Sigmoid colon (tissue), 7 donors: Measurements from ENCODE around the gene CPNE6. TPM values are rescaled to one million over a fixed set of nuclear protein-coding genes. Genes with fewer than 3 reads are reported as not detected.

ENCODE experiments used
- DNase-seq: peaks from one replicate; pipeline ENCODE4 v3.0.0-alpha.2; 2019
- H3K27ac ChIP-seq, 4 donors: fragments of 200-600 bp; sonication (generic); one replicate each; pipeline ENCODE4 v1.5.1; 2016 to 2019; ENCODE audit warnings: mild to moderate bottlenecking in 1 of 4
- H3K27me3 ChIP-seq, 3 donors: fragments of 200-600 bp; sonication (generic); one replicate each; pipeline ENCODE4 v1.5.1; 2019; ENCODE audit warnings: mild to moderate bottlenecking in 1 of 3
- H3K36me3 ChIP-seq, 4 donors: fragments of 200-600 bp; sonication (generic); one replicate each; pipeline ENCODE4 v1.5.1; 2016 to 2019
- H3K4me1 ChIP-seq, 4 donors: fragments of 200-600 bp; sonication (generic); one replicate each; pipeline ENCODE4 v1.5.1; 2017 to 2019
- H3K4me3 ChIP-seq, 4 donors: fragments of 200-600 bp; sonication (generic); one replicate each; pipeline ENCODE4 v1.5.1; 2017 to 2019; ENCODE audit warnings: mild to moderate bottlenecking in 2 of 4, moderate library complexity in 1 of 4
- H3K9me3 ChIP-seq, 4 donors: fragments of 200-600 bp in 3 of 4; sonication (generic) in 3 of 4; one replicate each; pipeline versions ENCODE4 v1.5.1 to v1.6.1; 2013 to 2019
- EP300 ChIP-seq, 4 donors: sonication (generic); formaldehyde crosslinking; IDR thresholded peaks; one replicate each; pipeline ENCODE4 v1.6.1; 2017; ENCODE audit warnings: antibody characterized with exemption in 4 of 4
- POLR2A ChIP-seq, 2 donors: fragments of 450-650 bp; IDR thresholded peaks; one replicate each; pipeline ENCODE4 v1.6.1; 2016; ENCODE audit warnings: antibody characterized with exemption in 2 of 2, mild to moderate bottlenecking in 2 of 2, moderate library complexity in 2 of 2
- POLR2AphosphoS5 ChIP-seq, 4 donors: sonication (generic); formaldehyde crosslinking; IDR thresholded peaks; one replicate each; pipeline ENCODE4 v1.6.1; 2017; ENCODE audit warnings: antibody characterized with exemption in 4 of 4
- WGBS, 2 donors: extraction: QIAGEN DNeasy Blood & Tissue Kit; methylation state at CpG; one replicate each; pipeline ENCODE4 v1.1.7; 2013; 5-methylcytosine and 5-hydroxymethylcytosine counted together
- intact Hi-C: fragments of 100-400 bp; cut with DNase I; formaldehyde crosslinking; loops from one replicate; pipeline ENCODE4 v1.15.1; 2023
- polyA plus RNA-seq, 3 donors: library from polyadenylated mRNA; stranded (reverse); fragments of 200-250 nt; gene quantifications; one replicate each; pipeline ENCODE4 v1.2.3, GENCODE V29; 2013
- total RNA-seq, 4 donors: library from RNA; depleted of rRNA; stranded (reverse); fragments of >200 nt; gene quantifications; one replicate each; pipeline ENCODE4 v1.1.0, GENCODE V29; 2016
- TF ChIP-seq, protein P1 (sequence below), 4 experiments: fragments of 450-650 bp in 3 of 4; fragments of 200-600 bp in 1 of 4; IDR thresholded peaks; one replicate each; pipeline ENCODE4 v1.5.1; 2016 to 2019; ENCODE audit warnings: antibody characterized with exemption in 4 of 4, mild to moderate bottlenecking in 3 of 4, moderate library complexity in 2 of 4
- donor health status: healthy with polysubstance abuse.
- donor health status: Bipolar disorder and iron deficiency.
- donor health status: healthy.

CPNE6 gene
- total and polyA plus RNA-seq, 7 donors, result 0.42 to 3.3 (median 2.3) TPM; not detected in 3

DNA sequence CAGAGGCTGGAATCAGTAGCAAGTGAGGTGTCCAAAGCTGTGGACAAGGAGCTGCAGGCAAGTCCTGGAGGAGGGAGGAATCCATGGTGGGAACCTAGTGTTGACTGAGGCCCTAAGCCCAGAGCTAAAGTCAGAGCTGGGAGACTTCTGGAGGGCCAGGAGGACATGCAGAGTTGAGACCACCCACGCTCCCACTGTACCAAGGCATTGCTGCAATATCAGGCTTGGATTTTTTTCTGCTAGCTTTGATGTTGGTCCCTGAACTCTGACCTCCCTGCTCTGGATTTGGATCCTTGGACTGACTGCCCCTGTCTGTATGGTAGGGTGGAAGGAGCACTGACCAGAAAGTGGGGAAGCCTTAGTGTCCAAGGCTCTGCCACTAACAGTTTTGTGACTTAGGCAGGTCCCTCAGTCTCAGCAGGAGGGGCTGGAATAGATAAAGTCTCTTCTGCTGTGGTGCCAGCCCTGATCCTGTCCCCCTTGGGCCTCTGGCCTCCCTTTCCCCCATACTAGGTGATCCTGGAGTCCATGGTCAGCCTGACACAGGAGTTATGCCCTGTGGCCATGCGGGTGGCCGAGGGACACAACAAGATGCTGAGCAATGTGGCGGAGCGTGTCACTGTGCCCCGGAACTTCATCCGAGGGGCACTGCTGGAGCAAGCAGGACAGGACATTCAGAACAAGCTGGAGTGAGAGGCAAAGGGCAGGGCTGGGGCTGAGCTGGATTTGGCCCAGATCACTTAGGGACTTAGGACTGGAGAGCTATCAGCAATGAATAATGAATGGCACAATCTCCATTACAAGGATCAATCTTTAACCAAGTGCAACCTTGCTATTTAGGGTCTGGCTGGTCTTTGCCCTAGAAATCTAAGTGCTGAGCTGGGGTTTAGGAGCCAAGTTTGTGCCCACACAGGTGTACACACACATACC is 10.1 kb upstream of the CPNE6 start:
- no peaks in the 10 kb centered on the region for H3K9me3 ChIP-seq
- intact Hi-C loops, result no loop called here

DNA sequence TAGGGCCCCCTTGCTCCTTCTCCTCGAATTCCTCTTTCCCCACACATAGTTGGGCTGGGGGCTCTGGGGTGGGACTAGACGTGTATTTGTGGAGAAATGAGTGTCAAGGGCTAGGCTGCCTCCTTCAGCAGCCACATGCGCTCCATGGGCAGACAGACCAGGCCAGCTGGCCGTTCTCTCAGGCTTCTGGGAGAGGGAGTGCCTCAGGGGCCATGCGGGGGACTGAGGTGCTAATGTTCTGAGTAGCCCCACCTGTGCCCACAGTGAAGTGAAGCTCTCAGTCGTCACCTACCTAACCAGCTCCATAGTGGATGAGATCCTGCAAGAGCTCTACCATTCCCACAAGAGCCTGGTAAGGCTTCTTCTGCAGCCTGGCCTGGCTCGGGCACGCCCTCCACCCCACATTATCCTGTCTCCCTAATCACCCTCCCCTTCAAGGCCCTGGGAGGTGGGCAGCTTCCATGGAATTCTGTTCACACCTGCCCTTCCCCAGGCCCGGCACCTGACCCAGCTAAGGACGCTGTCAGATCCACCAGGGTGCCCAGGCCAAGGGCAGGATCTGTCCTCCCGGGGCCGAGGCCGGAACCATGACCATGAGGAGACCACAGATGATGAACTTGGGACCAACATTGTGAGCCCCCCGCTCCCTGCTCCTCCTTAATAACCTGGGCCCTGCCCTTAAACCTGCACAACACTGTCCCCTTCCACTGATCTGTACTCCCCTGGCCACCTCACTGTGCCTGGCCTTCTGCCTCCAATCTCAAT is 9.0 kb upstream of the CPNE6 start:
- DNase-seq, result peak; percentile 49
- 89 to 90% methylated on average over 14 of the region's 14 CpGs for WGBS, 2 donors
- intact Hi-C loops, result no loop called here
- Histone ChIP-seq H3K9me3 (no peaks in the 10 kb centered on the region), H3K4me1 (peaks cover 0 to 4% (median 0%) of the 10 kb centered on the region in 4 donors), H3K36me3 (no peaks in the 10 kb centered on the region), H3K27ac (no peak overlapping the region), H3K27me3 (no peaks in the 10 kb centered on the region), H3K4me3 (no peak overlapping the region)
- TF ChIP-seq EP300 (IDR thresholded peaks at IDR 0.05) (no peak), POLR2A (IDR thresholded peaks at IDR 0.05) (no peak), POLR2AphosphoS5 (IDR thresholded peaks at IDR 0.05) (no peak)
- TF ChIP-seq, protein P1, sequence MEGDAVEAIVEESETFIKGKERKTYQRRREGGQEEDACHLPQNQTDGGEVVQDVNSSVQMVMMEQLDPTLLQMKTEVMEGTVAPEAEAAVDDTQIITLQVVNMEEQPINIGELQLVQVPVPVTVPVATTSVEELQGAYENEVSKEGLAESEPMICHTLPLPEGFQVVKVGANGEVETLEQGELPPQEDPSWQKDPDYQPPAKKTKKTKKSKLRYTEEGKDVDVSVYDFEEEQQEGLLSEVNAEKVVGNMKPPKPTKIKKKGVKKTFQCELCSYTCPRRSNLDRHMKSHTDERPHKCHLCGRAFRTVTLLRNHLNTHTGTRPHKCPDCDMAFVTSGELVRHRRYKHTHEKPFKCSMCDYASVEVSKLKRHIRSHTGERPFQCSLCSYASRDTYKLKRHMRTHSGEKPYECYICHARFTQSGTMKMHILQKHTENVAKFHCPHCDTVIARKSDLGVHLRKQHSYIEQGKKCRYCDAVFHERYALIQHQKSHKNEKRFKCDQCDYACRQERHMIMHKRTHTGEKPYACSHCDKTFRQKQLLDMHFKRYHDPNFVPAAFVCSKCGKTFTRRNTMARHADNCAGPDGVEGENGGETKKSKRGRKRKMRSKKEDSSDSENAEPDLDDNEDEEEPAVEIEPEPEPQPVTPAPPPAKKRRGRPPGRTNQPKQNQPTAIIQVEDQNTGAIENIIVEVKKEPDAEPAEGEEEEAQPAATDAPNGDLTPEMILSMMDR (IDR thresholded peaks at IDR 0.05), result no peak

More for the DNA sequence above, 10.1 kb upstream of the CPNE6 start:
- Histone ChIP-seq H3K27me3 (no peaks in the 10 kb centered on the region), H3K36me3 (no peaks in the 10 kb centered on the region), H3K4me3 (no peak overlapping the region), H3K4me1 (peaks cover 0 to 4% (median 0%) of the 10 kb centered on the region in 4 donors), H3K27ac (no peak overlapping the region)
- WGBS, 2 donors, result 81 to 92% methylated on average over 7 of the region's 7 CpGs
- peak; percentile 30 for DNase-seq
- TF ChIP-seq, protein P1 (IDR thresholded peaks at IDR 0.05), result no peak
- TF ChIP-seq EP300 (IDR thresholded peaks at IDR 0.05), result no peak
- no peak for TF ChIP-seq POLR2AphosphoS5 (IDR thresholded peaks at IDR 0.05)
- TF ChIP-seq POLR2A (IDR thresholded peaks at IDR 0.05), result no peak

DNA sequence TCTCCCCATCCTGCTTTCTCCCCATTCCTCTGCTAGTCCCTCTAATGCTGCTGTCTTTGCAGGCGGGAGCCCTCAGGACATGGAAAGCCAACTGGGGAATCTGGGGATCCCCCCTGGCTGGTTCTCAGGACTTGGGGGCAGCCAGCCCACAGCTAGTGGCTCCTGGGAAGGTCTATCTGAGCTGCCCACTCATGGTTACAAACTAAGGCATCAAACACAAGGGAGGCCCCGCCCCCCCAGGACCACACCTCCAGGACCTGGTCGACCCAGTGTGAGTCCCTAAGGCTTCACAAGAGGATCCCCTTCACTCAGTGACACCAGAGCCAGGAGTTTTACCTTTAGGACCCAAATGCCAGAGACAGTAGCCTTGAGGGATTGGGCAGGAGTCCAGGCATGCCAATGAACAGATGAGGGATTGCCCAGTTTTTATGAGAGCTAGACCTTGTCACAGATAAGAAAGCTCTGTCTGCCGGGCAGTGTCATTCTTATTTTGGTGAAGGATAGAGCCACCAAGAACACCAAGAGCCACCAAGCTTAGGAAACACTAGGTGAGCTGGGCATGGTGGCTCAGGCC is 8.0 kb upstream of the CPNE6 start:
- Histone ChIP-seq H3K4me1 (peaks cover 0 to 4% (median 0%) of the 10 kb centered on the region in 4 donors), H3K27me3 (no peaks in the 10 kb centered on the region), H3K36me3 (no peaks in the 10 kb centered on the region), H3K9me3 (no peaks in the 10 kb centered on the region), H3K27ac (no peak overlapping the region), H3K4me3 (no peak overlapping the region)
- 44 to 70% methylated on average over 4 of the region's 4 CpGs for WGBS, 2 donors
- peak; percentile 32 for DNase-seq
- TF ChIP-seq, protein P1 (IDR thresholded peaks at IDR 0.05), result no peak
- TF ChIP-seq EP300 (IDR thresholded peaks at IDR 0.05) (no peak), POLR2A (IDR thresholded peaks at IDR 0.05) (no peak), POLR2AphosphoS5 (IDR thresholded peaks at IDR 0.05) (no peak)
- intact Hi-C loops, result no loop called here

DNA sequence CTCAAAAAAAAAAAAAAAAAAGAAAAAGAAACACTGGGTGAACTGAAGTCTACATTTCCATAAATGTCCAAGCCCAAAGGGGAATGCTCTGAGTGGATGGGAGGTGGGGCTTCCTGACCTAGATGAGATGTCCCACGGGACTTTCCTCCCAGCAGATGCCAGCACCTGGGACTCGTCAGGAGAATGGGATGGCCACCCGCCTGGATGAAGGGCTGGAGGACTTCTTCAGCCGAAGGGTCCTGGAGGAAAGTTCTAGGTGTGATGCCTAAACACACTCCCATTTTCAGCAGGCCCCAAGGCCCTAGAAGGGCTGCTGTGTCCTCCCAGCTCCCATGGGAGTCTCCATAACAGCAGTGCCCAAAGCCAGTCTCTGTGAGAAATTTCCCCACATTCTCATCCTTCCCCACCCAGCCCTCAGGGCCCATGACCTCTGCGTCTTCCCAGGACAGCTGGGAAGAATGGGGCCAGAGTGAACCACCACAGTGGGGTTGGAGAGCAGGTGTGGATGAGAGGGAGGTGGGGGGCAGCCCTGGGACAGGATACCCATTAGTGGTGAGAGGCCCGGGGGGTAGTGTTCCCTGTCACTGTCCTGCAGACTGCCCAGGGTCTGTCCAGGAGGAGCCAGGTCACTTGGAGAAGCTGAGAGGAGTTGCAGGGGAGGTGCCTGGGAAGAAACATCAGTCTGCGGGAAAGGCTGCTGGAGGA is 7.1 kb upstream of the CPNE6 start:
- intact Hi-C loops, result no loop called here

More for the DNA sequence above, 7.1 kb upstream of the CPNE6 start:
- Histone ChIP-seq H3K4me1 (no peaks in the 10 kb centered on the region), H3K9me3 (no peaks in the 10 kb centered on the region), H3K27ac (no peak overlapping the region), H3K4me3 (no peak overlapping the region), H3K27me3 (no peaks in the 10 kb centered on the region), H3K36me3 (no peaks in the 10 kb centered on the region)
- WGBS, 2 donors, result 85 to 87% methylated on average over 7 of the region's 7 CpGs
- DNase-seq, result no peak
- no peak for TF ChIP-seq POLR2AphosphoS5 (IDR thresholded peaks at IDR 0.05)
- TF ChIP-seq POLR2A (IDR thresholded peaks at IDR 0.05), result no peak
- TF ChIP-seq EP300 (IDR thresholded peaks at IDR 0.05), result no peak
- TF ChIP-seq, protein P1 (IDR thresholded peaks at IDR 0.05), result no peak
